ENCODE measurements around the gene NR5A1.

Gene NR5A1

DNA sequence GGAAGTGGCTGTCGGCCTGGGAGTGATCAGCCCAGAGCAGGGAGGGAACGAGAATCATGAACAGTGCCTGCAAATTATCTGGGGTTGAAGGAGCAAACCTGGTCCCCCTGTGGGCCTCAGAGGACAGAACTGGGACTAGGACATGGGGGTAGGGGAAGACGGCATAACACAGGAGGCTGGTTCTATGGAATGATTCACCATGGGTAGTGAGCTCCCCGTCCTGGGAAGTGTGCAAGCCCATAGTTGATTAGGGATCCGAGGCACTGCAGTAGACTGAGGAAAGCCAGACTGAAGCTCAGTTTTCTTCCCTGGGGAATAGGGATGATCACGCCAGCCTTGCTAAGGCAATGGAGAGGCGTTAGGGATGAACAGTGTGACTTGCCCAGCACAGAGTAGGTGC lies 51.4 kb downstream of the NR5A1 start:
- Histone ChIP-seq H3K4me1 (ENCODE audit: control insufficient read depth, insufficient read depth, low read length) (no peaks in the 10 kb centered on the region), H3K36me3 (ENCODE audit: control insufficient read depth in 2 of 2, insufficient read depth in 1 of 2, low read length in 2 of 2) (no peaks in the 10 kb centered on the region), H3K27ac (ENCODE audit: extremely low read depth, low read depth, low read length) (no peak overlapping the region), H3K4me3 (ENCODE audit: low read depth, low read length) (no peak overlapping the region), H3K9me3 (ENCODE audit: control insufficient read depth, insufficient read depth, low read depth, low read length) (no peaks in the 10 kb centered on the region)
- ChIA-PET POLR2A (no interaction called here), CTCF (interaction anchor here (0.6 kb wide), 1 partner anchor 77 kb away, joined by 4 read pairs; no protein-coding TSS in a partner anchor)
- TF ChIP-seq ZNF580 (tag by site-specific recombination; IDR thresholded peaks at IDR 0.05) (peak; percentile 10; the same call in 1 of the 2 replicates), ZNF830 (tag by site-specific recombination; IDR thresholded peaks at IDR 0.05; ENCODE audit: low read depth) (no peak)

GRCh38 chr9:124454791-124455443 lies 52.3 kb downstream of the NR5A1 start:
- no peak overlapping the region for H3K4me3 ChIP-seq (ENCODE audit: low read depth, low read length)
- H3K9me3 ChIP-seq (ENCODE audit: control insufficient read depth, insufficient read depth, low read depth, low read length), result no peaks in the 10 kb centered on the region
- no peaks in the 10 kb centered on the region for H3K36me3 ChIP-seq (ENCODE audit: control insufficient read depth in 2 of 2, insufficient read depth in 1 of 2, low read length in 2 of 2)
- CTCF ChIA-PET, result no interaction called here
- POLR2A ChIA-PET, result interaction anchor here (1.4 kb wide), 1 partner anchor 11 kb away, joined by 5 read pairs; no protein-coding TSS in a partner anchor
- H3K4me1 ChIP-seq (ENCODE audit: control insufficient read depth, insufficient read depth, low read length), result no peaks in the 10 kb centered on the region; the same call in 1 of the 2 replicates
- TF ChIP-seq ZNF16 (tag by site-specific recombination; IDR thresholded peaks at IDR 0.05; ENCODE audit: low read depth) (no peak), ZNF324 (tag by site-specific recombination; IDR thresholded peaks at IDR 0.05) (no peak), GLI2 (tag by site-specific recombination; IDR thresholded peaks at IDR 0.05; ENCODE audit: borderline replicate concordance, low read depth) (no peak), ZNF133 (tag by site-specific recombination; IDR thresholded peaks at IDR 0.05) (no peak), SCRT1 (tag by site-specific recombination; IDR thresholded peaks at IDR 0.05; ENCODE audit: borderline replicate concordance) (no peak), ZNF366 (tag by site-specific recombination; conservative IDR thresholded peaks at IDR 0.05) (no peak), SP3 (tag by site-specific recombination; IDR thresholded peaks at IDR 0.05) (no peak), YY1 (tag by site-specific recombination; IDR thresholded peaks at IDR 0.05) (no peak), ZNF19 (tag by site-specific recombination; IDR thresholded peaks at IDR 0.05; ENCODE audit: low read depth) (no peak), ZNF350 (tag by site-specific recombination; IDR thresholded peaks at IDR 0.05) (no peak), ZSCAN18 (tag by site-specific recombination; IDR thresholded peaks at IDR 0.05) (no peak), ZNF302 (tag by site-specific recombination; IDR thresholded peaks at IDR 0.05; ENCODE audit: low read depth) (no peak), PRDM1 (tag by site-specific recombination; IDR thresholded peaks at IDR 0.05) (no peak)
- TF ChIP-seq, protein P1, sequence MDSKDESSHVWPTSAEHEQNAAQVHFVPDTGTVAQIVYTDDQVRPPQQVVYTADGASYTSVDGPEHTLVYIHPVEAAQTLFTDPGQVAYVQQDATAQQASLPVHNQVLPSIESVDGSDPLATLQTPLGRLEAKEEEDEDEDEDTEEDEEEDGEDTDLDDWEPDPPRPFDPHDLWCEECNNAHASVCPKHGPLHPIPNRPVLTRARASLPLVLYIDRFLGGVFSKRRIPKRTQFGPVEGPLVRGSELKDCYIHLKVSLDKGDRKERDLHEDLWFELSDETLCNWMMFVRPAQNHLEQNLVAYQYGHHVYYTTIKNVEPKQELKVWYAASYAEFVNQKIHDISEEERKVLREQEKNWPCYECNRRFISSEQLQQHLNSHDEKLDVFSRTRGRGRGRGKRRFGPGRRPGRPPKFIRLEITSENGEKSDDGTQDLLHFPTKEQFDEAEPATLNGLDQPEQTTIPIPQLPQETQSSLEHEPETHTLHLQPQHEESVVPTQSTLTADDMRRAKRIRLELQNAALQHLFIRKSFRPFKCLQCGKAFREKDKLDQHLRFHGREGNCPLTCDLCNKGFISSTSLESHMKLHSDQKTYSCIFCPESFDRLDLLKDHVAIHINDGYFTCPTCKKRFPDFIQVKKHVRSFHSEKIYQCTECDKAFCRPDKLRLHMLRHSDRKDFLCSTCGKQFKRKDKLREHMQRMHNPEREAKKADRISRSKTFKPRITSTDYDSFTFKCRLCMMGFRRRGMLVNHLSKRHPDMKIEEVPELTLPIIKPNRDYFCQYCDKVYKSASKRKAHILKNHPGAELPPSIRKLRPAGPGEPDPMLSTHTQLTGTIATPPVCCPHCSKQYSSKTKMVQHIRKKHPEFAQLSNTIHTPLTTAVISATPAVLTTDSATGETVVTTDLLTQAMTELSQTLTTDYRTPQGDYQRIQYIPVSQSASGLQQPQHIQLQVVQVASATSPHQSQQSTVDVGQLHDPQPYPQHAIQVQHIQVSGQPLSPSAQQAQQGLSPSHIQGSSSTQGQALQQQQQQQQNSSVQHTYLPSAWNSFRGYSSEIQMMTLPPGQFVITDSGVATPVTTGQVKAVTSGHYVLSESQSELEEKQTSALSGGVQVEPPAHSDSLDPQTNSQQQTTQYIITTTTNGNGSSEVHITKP (tag by site-specific recombination; IDR thresholded peaks at IDR 0.05), result no peak
- TF ChIP-seq, protein P2, sequence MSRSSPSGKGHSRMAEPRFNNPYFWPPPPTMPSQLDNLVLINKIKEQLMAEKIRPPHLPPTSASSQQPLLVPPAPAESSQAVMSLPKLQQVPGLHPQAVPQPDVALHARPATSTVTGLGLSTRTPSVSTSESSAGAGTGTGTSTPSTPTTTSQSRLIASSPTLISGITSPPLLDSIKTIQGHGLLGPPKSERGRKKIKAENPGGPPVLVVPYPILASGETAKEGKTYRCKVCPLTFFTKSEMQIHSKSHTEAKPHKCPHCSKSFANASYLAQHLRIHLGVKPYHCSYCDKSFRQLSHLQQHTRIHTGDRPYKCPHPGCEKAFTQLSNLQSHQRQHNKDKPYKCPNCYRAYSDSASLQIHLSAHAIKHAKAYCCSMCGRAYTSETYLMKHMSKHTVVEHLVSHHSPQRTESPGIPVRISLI (tag by site-specific recombination; IDR thresholded peaks at IDR 0.05), result no peak
- H3K27ac ChIP-seq (ENCODE audit: extremely low read depth, low read depth, low read length), result no peak overlapping the region
